HUES64 (cell line): ENCODE data around the gene TAP2. TPM values are rescaled to one million over a fixed set of nuclear protein-coding genes. Genes with fewer than 3 reads are reported as not detected.
A peak's percentile ranks its signal among the peaks of the same experiment; 100 is the strongest.
"Not testable (repeated sequence)": the region's sequence is repeated elsewhere in the genome, so short reads cannot be mapped to it uniquely, and the experiment has no call there.

Experiments
- H3K27ac ChIP-seq: 2 replicates; pipeline ENCODE4 v1.7.0; 2013; ENCODE audit warnings: low read depth, low read length, inconsistent platforms
- H3K27me3 ChIP-seq: 2 replicates; pipeline ENCODE4 v1.6.1; 2013; ENCODE audit warnings: mild to moderate bottlenecking, low read length; ENCODE audit not compliant: insufficient read depth
- H3K36me3 ChIP-seq: 2 replicates; pipeline ENCODE4 v1.6.1; 2013; ENCODE audit warnings: mild to moderate bottlenecking, low read length; ENCODE audit not compliant: insufficient read depth
- H3K4me1 ChIP-seq: 2 replicates; pipeline ENCODE4 v1.6.1; 2013; ENCODE audit warnings: mild to moderate bottlenecking, low read length, moderate library complexity; ENCODE audit not compliant: insufficient read depth
- H3K4me3 ChIP-seq: 2 replicates; pipeline ENCODE4 v1.5.1; 2013; ENCODE audit warnings: mild to moderate bottlenecking, low read length, moderate library complexity
- H3K9ac ChIP-seq: 2 replicates; pipeline ENCODE4 v1.6.1; 2013; ENCODE audit warnings: mild to moderate bottlenecking, low read depth, low read length
- H3K9me3 ChIP-seq: 2 replicates; pipeline ENCODE4 v1.6.1; 2013; ENCODE audit warnings: low read depth, low read length; ENCODE audit not compliant: insufficient read depth
- WGBS: fragments of 150-250, 120-280 bp; methylation state at CpG from one replicate; pipeline ENCODE4 v1.1.7; 2013; ENCODE audit warnings: missing lambda C conversion rate; 5-methylcytosine and 5-hydroxymethylcytosine counted together
- polyA plus RNA-seq, 2 experiments: library from polyadenylated mRNA; stranded (reverse); fragments of 50-300 nt; gene quantifications; one replicate each; pipeline ENCODE4 v1.2.3, GENCODE V29; 2013

TAP2 gene
- 3.6 TPM for polyA plus RNA-seq (2013, experiment 1 of 2)
- 4.9 TPM for polyA plus RNA-seq (2013, experiment 2 of 2)

- Histone ChIP-seq H3K27ac (no peak within 1 kb of the TSS), H3K9ac (peak within 1 kb of the TSS; percentile 74), H3K4me3 (peak within 1 kb of the TSS; percentile 89), H3K27me3 (peaks cover 41% of the 10 kb centered on the region), H3K9me3 (no peaks in the 10 kb centered on the region), H3K4me1 (peaks cover 5% of the 10 kb centered on the region; the same call in 1 of the 2 replicates), H3K36me3 (no peaks in the 10 kb centered on the region; the same call in 1 of the 2 replicates)
- WGBS = under 1% methylated on average over 50 of the region's 57 CpGs
These were observed at the start of gene TAP2 for GRCh38 chr6:32838114-32838958. TSS of gene TAP2 (minus strand) at chr6:32838739. CDS start at chr6:32838233, 506 bp downstream.

- 84% methylated on average over 5 of the region's 5 CpGs for WGBS
- H3K27ac ChIP-seq = no peak overlapping the region
- H3K27me3 ChIP-seq = no peaks in the 10 kb centered on the region
- no peaks in the 10 kb centered on the region for H3K9me3 ChIP-seq
- H3K4me1 ChIP-seq = no peaks in the 10 kb centered on the region
- no peaks in the 10 kb centered on the region for H3K36me3 ChIP-seq
- H3K9ac ChIP-seq = no peak overlapping the region
- H3K4me3 ChIP-seq = no peak overlapping the region
These were observed 49.1 kb upstream of the TAP2 start for GRCh38 chr6:32887616-32888015.

GRCh38 chr6:32886681-32887383, 48.3 kb upstream of the TAP2 start:
- Histone ChIP-seq H3K4me3 (no peak overlapping the region), H3K27ac (no peak overlapping the region), H3K36me3 (no peaks in the 10 kb centered on the region), H3K9ac (no peak overlapping the region), H3K27me3 (no peaks in the 10 kb centered on the region), H3K9me3 (no peaks in the 10 kb centered on the region), H3K4me1 (no peaks in the 10 kb centered on the region)
- WGBS = 83% methylated on average over 3 of the region's 3 CpGs

- H3K27ac ChIP-seq = no peak overlapping the region
- H3K4me3 ChIP-seq = no peak overlapping the region
- H3K36me3 ChIP-seq = no peaks in the 10 kb centered on the region
- H3K4me1 ChIP-seq = no peaks in the 10 kb centered on the region
- no peaks in the 10 kb centered on the region for H3K9me3 ChIP-seq
- H3K9ac ChIP-seq = no peak overlapping the region
- WGBS = 86% methylated on average over 2 of the region's 4 CpGs
- H3K27me3 ChIP-seq = no peaks in the 10 kb centered on the region
These were observed 47.3 kb upstream of the TAP2 start for GRCh38 chr6:32885698-32886286.

- 41% methylated on average over 5 of the region's 5 CpGs for WGBS
- H3K9me3 ChIP-seq = no peaks in the 10 kb centered on the region
These were observed 45.2 kb upstream of the TAP2 start for GRCh38 chr6:32883789-32884188.

GRCh38 chr6:32882879-32883250, 44.3 kb upstream of the TAP2 start:
- H3K36me3 ChIP-seq = no peaks in the 10 kb centered on the region
- no peaks in the 10 kb centered on the region for H3K4me1 ChIP-seq
- H3K4me3 ChIP-seq = no peak overlapping the region
- H3K27me3 ChIP-seq = no peaks in the 10 kb centered on the region
- WGBS = 68% methylated on average over 1 of the region's 1 CpG
- H3K27ac ChIP-seq = no peak overlapping the region
- no peaks in the 10 kb centered on the region for H3K9me3 ChIP-seq
- no peak overlapping the region for H3K9ac ChIP-seq

More at GRCh38 chr6:32883789-32884188, 45.2 kb upstream of the TAP2 start:
- Histone ChIP-seq H3K4me1 (no peaks in the 10 kb centered on the region), H3K27me3 (no peaks in the 10 kb centered on the region), H3K27ac (no peak overlapping the region), H3K4me3 (no peak overlapping the region), H3K9ac (no peak overlapping the region), H3K36me3 (no peaks in the 10 kb centered on the region)

GRCh38 chr6:32880962-32881361, 42.4 kb upstream of the TAP2 start:
- not testable (repeated sequence) for H3K4me3 ChIP-seq, H3K9me3 ChIP-seq, H3K4me1 ChIP-seq, H3K36me3 ChIP-seq, H3K27me3 ChIP-seq, H3K9ac ChIP-seq, H3K27ac ChIP-seq
- 82% methylated on average over 3 of the region's 3 CpGs for WGBS

GRCh38 chr6:32879691-32880090, 41.2 kb upstream of the TAP2 start:
- H3K9ac ChIP-seq = no peak overlapping the region
- no peaks in the 10 kb centered on the region for H3K4me1 ChIP-seq
- no peaks in the 10 kb centered on the region for H3K9me3 ChIP-seq
- H3K4me3 ChIP-seq = no peak overlapping the region
- H3K36me3 ChIP-seq = no peaks in the 10 kb centered on the region
- peaks cover 8% of the 10 kb centered on the region; the same call in 1 of the 2 replicates for H3K27me3 ChIP-seq
- WGBS = 95% methylated on average over 35 of the region's 35 CpGs
- no peak overlapping the region for H3K27ac ChIP-seq

GRCh38 chr6:32876603-32877002, 38.1 kb upstream of the TAP2 start:
- H3K27me3 ChIP-seq = peaks cover 8% of the 10 kb centered on the region; the same call in 1 of the 2 replicates
- H3K9ac ChIP-seq = no peak overlapping the region
- no peak overlapping the region for H3K4me3 ChIP-seq
- no peaks in the 10 kb centered on the region for H3K4me1 ChIP-seq
- WGBS = 80% methylated on average over 2 of the region's 2 CpGs
- no peaks in the 10 kb centered on the region for H3K9me3 ChIP-seq
- H3K36me3 ChIP-seq = no peaks in the 10 kb centered on the region
- no peak overlapping the region for H3K27ac ChIP-seq

- peaks cover 19% of the 10 kb centered on the region; the same call in 1 of the 2 replicates for H3K27me3 ChIP-seq
- WGBS = 83% methylated on average over 1 of the region's 1 CpG
- H3K9ac ChIP-seq, H3K4me3 ChIP-seq, H3K4me1 ChIP-seq, H3K9me3 ChIP-seq, H3K36me3 ChIP-seq, H3K27ac ChIP-seq: not testable (repeated sequence)
These were observed 35.4 kb upstream of the TAP2 start for GRCh38 chr6:32873947-32874346.

- Histone ChIP-seq H3K4me3 (no peak overlapping the region), H3K9ac (no peak overlapping the region), H3K36me3 (no peaks in the 10 kb centered on the region), H3K4me1 (no peaks in the 10 kb centered on the region), H3K27ac (no peak overlapping the region), H3K27me3 (peaks cover 16% of the 10 kb centered on the region; the same call in 1 of the 2 replicates), H3K9me3 (no peaks in the 10 kb centered on the region)
- 4% methylated on average over 3 of the region's 5 CpGs for WGBS
These were observed 29.8 kb upstream of the TAP2 start for GRCh38 chr6:32868257-32868788.
